ENCODE data around the gene ARHGAP23.

The ARHGAP23 gene

DNA sequence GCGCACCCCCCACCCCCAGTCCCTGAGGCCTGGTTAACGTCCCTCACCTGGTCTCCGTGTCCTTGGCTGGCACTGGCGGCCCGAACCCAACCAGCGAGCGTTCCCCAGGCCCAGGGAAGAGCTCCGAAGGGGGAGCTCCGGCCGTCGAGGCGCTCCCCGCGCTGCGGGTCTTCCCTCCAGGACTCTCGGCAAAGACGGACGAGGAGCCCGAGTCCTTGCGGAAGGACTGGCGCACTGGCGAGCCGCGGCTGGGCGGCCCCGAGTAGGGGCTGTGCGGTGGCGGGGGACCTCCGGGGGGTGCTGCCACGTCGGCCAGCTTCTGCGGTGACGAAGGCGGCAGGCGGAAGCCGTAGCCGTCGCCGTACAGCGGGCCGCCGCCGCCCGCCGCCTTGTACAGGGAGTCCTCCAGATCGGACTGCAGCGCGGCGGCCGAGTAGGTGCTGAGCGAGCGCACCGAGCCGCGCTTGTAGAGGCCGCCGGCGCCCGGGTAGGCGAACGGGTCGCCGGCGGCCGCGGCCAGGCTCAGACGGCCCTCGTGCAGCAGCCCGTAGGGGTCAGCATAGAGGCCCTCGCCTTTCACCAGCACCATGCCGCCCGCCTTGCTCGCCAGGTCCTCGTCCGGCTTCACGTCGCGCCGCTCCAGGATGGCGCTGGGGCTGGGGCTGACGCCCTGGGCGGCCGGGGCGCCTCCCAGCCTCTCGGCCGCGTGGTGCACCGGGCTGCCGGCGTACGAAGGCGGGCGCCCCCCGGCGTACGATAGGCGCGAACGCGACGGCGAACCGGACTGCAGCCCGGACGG, 133.4 kb downstream of the ARHGAP23 start:
- peaks cover 14% of the 10 kb centered on the region for H3K4me1 ChIP-seq (ENCODE audit: low read depth, poor library complexity, severe bottlenecking)
- no peaks in the 10 kb centered on the region for H3K36me3 ChIP-seq (ENCODE audit: insufficient read depth)
- H3K4me2 ChIP-seq: no peak overlapping the region
- H3K27me3 ChIP-seq (ENCODE audit: insufficient read depth, low read depth): peaks cover 53% of the 10 kb centered on the region
- no peak overlapping the region for H3K9ac ChIP-seq
- no peak overlapping the region for H2AFZ ChIP-seq (ENCODE audit: low read depth)
- no peaks in the 10 kb centered on the region for H3K79me2 ChIP-seq (ENCODE audit: insufficient read depth, low read depth)
- TF ChIP-seq, protein P1, sequence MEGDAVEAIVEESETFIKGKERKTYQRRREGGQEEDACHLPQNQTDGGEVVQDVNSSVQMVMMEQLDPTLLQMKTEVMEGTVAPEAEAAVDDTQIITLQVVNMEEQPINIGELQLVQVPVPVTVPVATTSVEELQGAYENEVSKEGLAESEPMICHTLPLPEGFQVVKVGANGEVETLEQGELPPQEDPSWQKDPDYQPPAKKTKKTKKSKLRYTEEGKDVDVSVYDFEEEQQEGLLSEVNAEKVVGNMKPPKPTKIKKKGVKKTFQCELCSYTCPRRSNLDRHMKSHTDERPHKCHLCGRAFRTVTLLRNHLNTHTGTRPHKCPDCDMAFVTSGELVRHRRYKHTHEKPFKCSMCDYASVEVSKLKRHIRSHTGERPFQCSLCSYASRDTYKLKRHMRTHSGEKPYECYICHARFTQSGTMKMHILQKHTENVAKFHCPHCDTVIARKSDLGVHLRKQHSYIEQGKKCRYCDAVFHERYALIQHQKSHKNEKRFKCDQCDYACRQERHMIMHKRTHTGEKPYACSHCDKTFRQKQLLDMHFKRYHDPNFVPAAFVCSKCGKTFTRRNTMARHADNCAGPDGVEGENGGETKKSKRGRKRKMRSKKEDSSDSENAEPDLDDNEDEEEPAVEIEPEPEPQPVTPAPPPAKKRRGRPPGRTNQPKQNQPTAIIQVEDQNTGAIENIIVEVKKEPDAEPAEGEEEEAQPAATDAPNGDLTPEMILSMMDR (conservative IDR thresholded peaks at IDR 0.05; ENCODE audit: low read depth, low read length): no peak
- no peak overlapping the region for H3K27ac ChIP-seq
- no peaks in the 10 kb centered on the region for H4K20me1 ChIP-seq (ENCODE audit: insufficient read depth)
- H3K4me3 ChIP-seq (IDR thresholded peaks at IDR 0.05; ENCODE audit: insufficient read depth, low read depth, low read length): no peak overlapping the region
